Nephron (organoid): ENCODE data around the gene ZNF740.

Experiments
- H3K27ac Mint-ChIP-seq, 3 experiments: 2 replicates each; pipeline ENCODE4 v1.8.0; 2020; ENCODE audit warnings: mixed read lengths in 3 of 3, mild to moderate bottlenecking in 2 of 3, moderate library complexity in 1 of 3
- H3K27me3 Mint-ChIP-seq: 2 replicates; pipeline ENCODE4 v1.8.0; 2021; ENCODE audit warnings: low read depth, mild to moderate bottlenecking, moderate library complexity, mixed read lengths
- H3K36me3 Mint-ChIP-seq: 2 replicates; pipeline ENCODE4 v1.8.0; 2020; ENCODE audit warnings: low read depth, mixed read lengths
- H3K4me1 Mint-ChIP-seq: 2 replicates; pipeline ENCODE4 v1.8.0; 2020; ENCODE audit warnings: mixed read lengths
- H3K4me3 Mint-ChIP-seq, 3 experiments: 2 replicates each; pipeline ENCODE4 v1.8.0; 2020; ENCODE audit warnings: mild to moderate bottlenecking in 3 of 3, mixed read lengths in 3 of 3, moderate library complexity in 2 of 3
- H3K9me3 Mint-ChIP-seq: 2 replicates; pipeline ENCODE4 v1.8.0; 2020; ENCODE audit warnings: mixed read lengths
- CTCF ChIP-seq, 3 experiments: fragments of 200-600 bp; sonication (generic); IDR thresholded peaks; one replicate each; pipeline ENCODE4 v1.5.0; 2021; ENCODE audit warnings: antibody characterized with exemption in 3 of 3; ENCODE audit not compliant: unreplicated experiment in 3 of 3

ZNF740 gene

DNA sequence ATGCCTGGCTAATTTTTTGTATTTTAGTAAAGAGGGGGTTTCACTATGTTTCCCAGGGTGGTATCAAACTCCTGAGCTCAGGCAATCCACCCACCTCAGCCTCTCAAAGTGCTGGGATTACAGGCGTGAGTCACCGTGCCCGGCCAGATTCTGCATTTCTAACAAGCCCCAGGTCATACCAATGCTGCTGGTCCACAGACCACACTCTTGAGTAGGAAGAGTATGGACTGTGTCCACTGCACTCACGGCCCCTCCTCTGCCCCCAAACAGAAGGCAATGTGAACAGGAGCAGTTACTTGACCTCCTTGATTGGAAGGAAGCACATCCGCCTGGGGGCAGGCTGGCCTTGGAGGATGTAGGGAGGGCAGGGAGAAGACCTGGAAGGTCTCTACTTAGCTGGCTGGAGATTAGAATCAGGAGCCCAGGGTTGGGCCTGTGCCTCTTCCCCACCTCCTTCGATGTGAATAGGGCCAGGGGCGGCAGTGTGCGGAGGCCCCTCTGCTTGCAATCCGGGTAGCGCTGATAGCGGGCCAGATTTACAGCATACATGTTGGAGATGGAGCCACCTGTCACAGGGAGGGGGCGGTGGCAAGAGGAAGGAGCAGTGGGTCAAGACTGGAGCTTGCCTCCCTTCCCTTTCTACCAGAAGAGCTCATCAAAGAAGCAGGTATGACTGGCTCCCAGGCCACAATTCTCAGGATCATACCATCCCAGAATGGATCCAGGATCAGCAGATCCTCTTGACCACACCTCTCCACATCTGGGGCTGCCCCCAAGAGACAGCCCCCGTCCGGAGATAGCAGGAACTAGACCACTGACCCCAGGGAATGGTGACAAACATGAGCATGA is 9.4 kb upstream of the ZNF740 start:
- no peak for TF ChIP-seq CTCF (IDR thresholded peaks at IDR 0.05; ENCODE audit: unreplicated experiment in 3 of 3)
- Mint-ChIP-seq H3K27me3 (no peaks in the 10 kb centered on the region), H3K4me1 (peaks cover 36% of the 10 kb centered on the region), H3K36me3 (peaks cover 21% of the 10 kb centered on the region), H3K4me3 (peak overlapping the region; percentile 13 to 24 (median 19)), H3K9me3 (no peaks in the 10 kb centered on the region), H3K27ac (peak overlapping the region; percentile 85 to 96 (median 87))

- H3K9me3 Mint-ChIP-seq: no peaks in the 10 kb centered on the region
- H3K4me3 Mint-ChIP-seq: peak overlapping the region; percentile 4 to 24 (median 19)
- H3K4me1 Mint-ChIP-seq: peaks cover 36% of the 10 kb centered on the region
- H3K27ac Mint-ChIP-seq: peak overlapping the region; percentile 85 to 96 (median 87)
- no peak for TF ChIP-seq CTCF (IDR thresholded peaks at IDR 0.05; ENCODE audit: unreplicated experiment in 3 of 3)
- peaks cover 16% of the 10 kb centered on the region for H3K36me3 Mint-ChIP-seq
- no peaks in the 10 kb centered on the region for H3K27me3 Mint-ChIP-seq
Measured at GRCh38 chr12:53171725-53172329, 8.7 kb upstream of the ZNF740 start.

GRCh38 chr12:53172352-53172751 is 8.2 kb upstream of the ZNF740 start:
- peak overlapping the region in 1 of 3 experiments; percentile 17 for H3K4me3 Mint-ChIP-seq
- peaks cover 39% of the 10 kb centered on the region for H3K4me1 Mint-ChIP-seq
- H3K27ac Mint-ChIP-seq: peak overlapping the region; percentile 56 to 96 (median 85)
- TF ChIP-seq CTCF (IDR thresholded peaks at IDR 0.05; ENCODE audit: unreplicated experiment in 3 of 3): no peak
- peaks cover 11% of the 10 kb centered on the region for H3K36me3 Mint-ChIP-seq
- H3K9me3 Mint-ChIP-seq: no peaks in the 10 kb centered on the region
- H3K27me3 Mint-ChIP-seq: no peaks in the 10 kb centered on the region

DNA sequence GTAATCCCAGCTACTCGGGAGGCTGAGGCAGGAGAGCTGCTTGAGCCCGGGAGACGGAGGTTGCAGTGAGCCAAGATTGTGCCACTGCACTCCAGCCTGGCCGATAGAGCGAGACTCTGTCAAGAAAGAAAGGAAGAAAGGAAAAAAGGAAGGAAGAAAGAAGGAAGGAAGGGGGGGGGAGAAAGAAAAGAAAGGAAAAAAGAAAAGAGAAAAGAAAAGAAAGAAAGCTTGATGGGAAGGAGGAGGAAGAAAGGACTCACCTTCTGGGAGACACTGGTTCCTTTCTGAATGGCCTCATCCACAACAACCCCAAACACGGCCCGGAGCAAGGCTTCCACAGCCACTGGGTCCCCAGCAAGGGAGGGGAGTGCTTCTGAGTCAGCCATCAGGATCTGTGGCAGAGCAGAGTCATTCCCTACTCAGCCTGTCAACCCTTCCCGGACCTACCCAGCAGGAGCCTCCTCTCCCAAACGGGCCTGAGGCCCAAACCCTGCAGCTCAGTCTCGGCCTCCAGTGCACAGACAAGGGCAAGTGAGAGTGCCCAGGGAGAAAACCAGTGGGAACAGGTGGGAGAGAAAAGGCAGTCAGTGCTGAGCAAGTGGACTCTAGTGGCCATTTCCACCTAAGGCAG is 7.3 kb upstream of the ZNF740 start:
- Mint-ChIP-seq H3K36me3 (peaks cover 8% of the 10 kb centered on the region), H3K27me3 (no peaks in the 10 kb centered on the region), H3K27ac (peak overlapping the region; percentile 45 to 96 (median 85)), H3K4me3 (no peak overlapping the region), H3K9me3 (no peaks in the 10 kb centered on the region), H3K4me1 (peaks cover 41% of the 10 kb centered on the region)
- TF ChIP-seq CTCF (IDR thresholded peaks at IDR 0.05; ENCODE audit: unreplicated experiment in 3 of 3): no peak

- TF ChIP-seq CTCF (IDR thresholded peaks at IDR 0.05; ENCODE audit: unreplicated experiment in 3 of 3): peak in 1 of 3 experiments; percentile 15
- Mint-ChIP-seq H3K9me3 (no peaks in the 10 kb centered on the region), H3K27me3 (no peaks in the 10 kb centered on the region), H3K27ac (peak overlapping the region in 2 of 3 experiments; percentile 74 to 88), H3K4me1 (peaks cover 49% of the 10 kb centered on the region), H3K4me3 (peak overlapping the region in 1 of 3 experiments; percentile 12), H3K36me3 (peaks cover 4% of the 10 kb centered on the region)
Measured at GRCh38 chr12:53174881-53175491, 5.5 kb upstream of the ZNF740 start.
